ENCODE data around the gene PARP4. TPM values are rescaled to one million over a fixed set of nuclear protein-coding genes. Genes with fewer than 3 reads are reported as not detected.
A peak's percentile ranks its signal among the peaks of the same experiment; 100 is the strongest.
"Not testable (repeated sequence)": the region's sequence is repeated elsewhere in the genome, so short reads cannot be mapped to it uniquely, and the experiment has no call there.

PARP4 gene
- total RNA-seq, 1 experiment from 2014 or later = 67.6 TPM

- DNase-seq (ENCODE audit: low read depth) = not testable (repeated sequence)
These were observed 6.3 kb downstream of the PARP4 start for GRCh38 chr13:24506283-24506682.

GRCh38 chr13:24505756-24506155 lies 6.8 kb downstream of the PARP4 start:
- DNase-seq (ENCODE audit: low read depth) = no peak

- peak; percentile 31 for DNase-seq (ENCODE audit: low read depth)
These were observed 7.3 kb downstream of the PARP4 start for GRCh38 chr13:24505256-24505655.

GRCh38 chr13:24503379-24503696 lies 9.2 kb downstream of the PARP4 start:
- DNase-seq (ENCODE audit: low read depth) = no peak

- peak; percentile 89 for DNase-seq (ENCODE audit: low read depth)
These were observed 9.8 kb downstream of the PARP4 start for GRCh38 chr13:24502533-24503378.

GRCh38 chr13:24500977-24501376 lies 11.6 kb downstream of the PARP4 start:
- DNase-seq (ENCODE audit: low read depth) = peak; percentile 52

GRCh38 chr13:24497742-24498141 lies 14.8 kb downstream of the PARP4 start:
- DNase-seq (ENCODE audit: low read depth) = no peak

- DNase-seq (ENCODE audit: low read depth) = peak; percentile 35
These were observed 16.3 kb downstream of the PARP4 start for GRCh38 chr13:24496295-24496694.

GRCh38 chr13:24495151-24495729 lies 17.3 kb downstream of the PARP4 start:
- DNase-seq (ENCODE audit: low read depth) = no peak

GRCh38 chr13:24493356-24493755 lies 19.2 kb downstream of the PARP4 start:
- no peak for DNase-seq (ENCODE audit: low read depth)

- no peak for DNase-seq (ENCODE audit: low read depth)
These were observed 20.7 kb downstream of the PARP4 start for GRCh38 chr13:24491845-24492244.

GRCh38 chr13:24489721-24490120 lies 22.9 kb downstream of the PARP4 start:
- no peak for DNase-seq (ENCODE audit: low read depth)

- DNase-seq (ENCODE audit: low read depth) = not testable (repeated sequence)
These were observed 24.5 kb downstream of the PARP4 start for GRCh38 chr13:24488092-24488491.

- not testable (repeated sequence) for DNase-seq (ENCODE audit: low read depth)
These were observed 26.4 kb downstream of the PARP4 start for GRCh38 chr13:24486017-24486657.

GRCh38 chr13:24473686-24474085 lies 38.9 kb downstream of the PARP4 start:
- DNase-seq (ENCODE audit: low read depth) = no peak

- not testable (repeated sequence) for DNase-seq (ENCODE audit: low read depth)
These were observed 40.4 kb downstream of the PARP4 start for GRCh38 chr13:24472129-24472528.

GRCh38 chr13:24463078-24463477 lies 49.5 kb downstream of the PARP4 start:
- no peak for DNase-seq (ENCODE audit: low read depth)

- no peak for DNase-seq (ENCODE audit: low read depth)
These were observed 52.3 kb downstream of the PARP4 start for GRCh38 chr13:24460256-24460655.

- no peak for DNase-seq (ENCODE audit: low read depth)
These were observed 52.9 kb downstream of the PARP4 start for GRCh38 chr13:24459726-24460125.

GRCh38 chr13:24459234-24459633 lies 53.3 kb downstream of the PARP4 start:
- peak; percentile 2 for DNase-seq (ENCODE audit: low read depth)

GRCh38 chr13:24458736-24459135 lies 53.8 kb downstream of the PARP4 start:
- DNase-seq (ENCODE audit: low read depth) = no peak

- DNase-seq (ENCODE audit: low read depth) = no peak
These were observed 56.2 kb downstream of the PARP4 start for GRCh38 chr13:24456396-24456795.

GRCh38 chr13:24454056-24454455 lies 58.5 kb downstream of the PARP4 start:
- DNase-seq (ENCODE audit: low read depth) = no peak

All from M059J (cell line).